ENCODE measurements around the gene SLC25A5.
"Not testable (repeated sequence)": the region's sequence is repeated elsewhere in the genome, so short reads cannot be mapped to it uniquely, and the experiment has no call there.

GRCh38 chrX:119441295-119441694 is 26.9 kb upstream of the SLC25A5 start:
- TF ChIP-seq MAX (IDR thresholded peaks at IDR 0.05; ENCODE audit: low read depth); GABPA (IDR thresholded peaks at IDR 0.05; ENCODE audit: low read depth); CTCF (IDR thresholded peaks at IDR 0.05): not testable (repeated sequence)
- TF ChIP-seq, protein P1, sequence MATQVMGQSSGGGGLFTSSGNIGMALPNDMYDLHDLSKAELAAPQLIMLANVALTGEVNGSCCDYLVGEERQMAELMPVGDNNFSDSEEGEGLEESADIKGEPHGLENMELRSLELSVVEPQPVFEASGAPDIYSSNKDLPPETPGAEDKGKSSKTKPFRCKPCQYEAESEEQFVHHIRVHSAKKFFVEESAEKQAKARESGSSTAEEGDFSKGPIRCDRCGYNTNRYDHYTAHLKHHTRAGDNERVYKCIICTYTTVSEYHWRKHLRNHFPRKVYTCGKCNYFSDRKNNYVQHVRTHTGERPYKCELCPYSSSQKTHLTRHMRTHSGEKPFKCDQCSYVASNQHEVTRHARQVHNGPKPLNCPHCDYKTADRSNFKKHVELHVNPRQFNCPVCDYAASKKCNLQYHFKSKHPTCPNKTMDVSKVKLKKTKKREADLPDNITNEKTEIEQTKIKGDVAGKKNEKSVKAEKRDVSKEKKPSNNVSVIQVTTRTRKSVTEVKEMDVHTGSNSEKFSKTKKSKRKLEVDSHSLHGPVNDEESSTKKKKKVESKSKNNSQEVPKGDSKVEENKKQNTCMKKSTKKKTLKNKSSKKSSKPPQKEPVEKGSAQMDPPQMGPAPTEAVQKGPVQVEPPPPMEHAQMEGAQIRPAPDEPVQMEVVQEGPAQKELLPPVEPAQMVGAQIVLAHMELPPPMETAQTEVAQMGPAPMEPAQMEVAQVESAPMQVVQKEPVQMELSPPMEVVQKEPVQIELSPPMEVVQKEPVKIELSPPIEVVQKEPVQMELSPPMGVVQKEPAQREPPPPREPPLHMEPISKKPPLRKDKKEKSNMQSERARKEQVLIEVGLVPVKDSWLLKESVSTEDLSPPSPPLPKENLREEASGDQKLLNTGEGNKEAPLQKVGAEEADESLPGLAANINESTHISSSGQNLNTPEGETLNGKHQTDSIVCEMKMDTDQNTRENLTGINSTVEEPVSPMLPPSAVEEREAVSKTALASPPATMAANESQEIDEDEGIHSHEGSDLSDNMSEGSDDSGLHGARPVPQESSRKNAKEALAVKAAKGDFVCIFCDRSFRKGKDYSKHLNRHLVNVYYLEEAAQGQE (IDR thresholded peaks at IDR 0.05; ENCODE audit: low read depth, low read length), result not testable (repeated sequence)

All from SK-N-SH (cell line).